Cardiac fibroblast (primary cell): ENCODE measurements around the gene PROSER1.
"Not testable (repeated sequence)": the region's sequence is repeated elsewhere in the genome, so short reads cannot be mapped to it uniquely, and the experiment has no call there.

Experiments
- DNase-seq, 2 donors: peaks; one replicate each; pipeline versions ENCODE4 v3.0.0 to v3.0.0-alpha.2; 2010; ENCODE audit warnings: low read depth in 2 of 2
- H3K4me3 ChIP-seq, 2 donors: replicated peaks in 1 of 2; 1 replicate in 1 of 2; 2 replicates in 1 of 2; pipeline ENCODE4 v1.5.1; 2011; ENCODE audit warnings: low read depth in 2 of 2, low read length in 2 of 2, mild to moderate bottlenecking in 2 of 2, moderate library complexity in 1 of 2
- TF ChIP-seq, protein P1 (sequence below): IDR thresholded peaks from one replicate; pipeline ENCODE4 v1.5.1; 2011; ENCODE audit warnings: low read depth, mild to moderate bottlenecking, low read length, inconsistent platforms

PROSER1 gene

DNA sequence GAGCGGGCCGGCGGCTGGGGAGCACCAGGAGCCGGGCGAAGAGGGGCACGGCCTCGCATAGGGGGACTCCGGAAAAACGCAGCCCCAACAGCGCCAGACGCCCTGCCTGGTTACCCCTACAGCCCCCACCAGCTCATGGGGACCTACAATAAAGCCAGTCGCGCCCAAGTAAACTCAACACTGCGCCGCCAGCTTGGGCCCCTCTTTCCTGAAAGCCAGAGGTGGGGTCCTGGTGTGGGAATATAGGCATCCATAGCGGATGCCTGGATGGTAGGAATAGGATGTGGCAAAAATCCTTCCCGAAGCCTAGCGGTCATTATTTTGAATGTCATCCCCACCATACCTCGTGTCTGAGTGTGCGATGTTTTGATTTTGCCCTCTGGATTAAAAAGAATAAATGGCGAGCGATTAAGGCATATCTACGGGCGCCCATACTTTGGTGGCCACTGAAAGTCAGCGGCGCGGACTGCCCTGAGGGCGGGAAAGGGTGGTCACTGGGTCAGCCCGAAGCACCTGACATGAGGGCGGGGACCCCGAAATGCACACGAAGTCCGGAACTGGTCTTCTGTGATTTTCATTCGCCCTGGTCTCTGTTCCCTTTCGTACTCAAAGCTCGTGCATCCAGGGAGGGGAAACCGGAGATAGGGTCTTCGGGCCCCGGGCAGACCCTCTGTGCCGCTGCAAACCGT lies at the start of gene PROSER1, which contains the start of gene NHLRC3:
PROSER1 (minus strand) TSS at position 210 of the 689 bp plus-strand sequence. CDS start 847 bp downstream, outside the sequence.
NHLRC3 (plus strand) TSS at position 577 of the 689 bp plus-strand sequence. CDS start 184 bp downstream, outside the sequence.
- peak; percentile 92 to 97 for DNase-seq
- H3K4me3 ChIP-seq = peak within 1 kb of the TSS; percentile 92
- TF ChIP-seq, protein P1, sequence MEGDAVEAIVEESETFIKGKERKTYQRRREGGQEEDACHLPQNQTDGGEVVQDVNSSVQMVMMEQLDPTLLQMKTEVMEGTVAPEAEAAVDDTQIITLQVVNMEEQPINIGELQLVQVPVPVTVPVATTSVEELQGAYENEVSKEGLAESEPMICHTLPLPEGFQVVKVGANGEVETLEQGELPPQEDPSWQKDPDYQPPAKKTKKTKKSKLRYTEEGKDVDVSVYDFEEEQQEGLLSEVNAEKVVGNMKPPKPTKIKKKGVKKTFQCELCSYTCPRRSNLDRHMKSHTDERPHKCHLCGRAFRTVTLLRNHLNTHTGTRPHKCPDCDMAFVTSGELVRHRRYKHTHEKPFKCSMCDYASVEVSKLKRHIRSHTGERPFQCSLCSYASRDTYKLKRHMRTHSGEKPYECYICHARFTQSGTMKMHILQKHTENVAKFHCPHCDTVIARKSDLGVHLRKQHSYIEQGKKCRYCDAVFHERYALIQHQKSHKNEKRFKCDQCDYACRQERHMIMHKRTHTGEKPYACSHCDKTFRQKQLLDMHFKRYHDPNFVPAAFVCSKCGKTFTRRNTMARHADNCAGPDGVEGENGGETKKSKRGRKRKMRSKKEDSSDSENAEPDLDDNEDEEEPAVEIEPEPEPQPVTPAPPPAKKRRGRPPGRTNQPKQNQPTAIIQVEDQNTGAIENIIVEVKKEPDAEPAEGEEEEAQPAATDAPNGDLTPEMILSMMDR = no peak

DNA sequence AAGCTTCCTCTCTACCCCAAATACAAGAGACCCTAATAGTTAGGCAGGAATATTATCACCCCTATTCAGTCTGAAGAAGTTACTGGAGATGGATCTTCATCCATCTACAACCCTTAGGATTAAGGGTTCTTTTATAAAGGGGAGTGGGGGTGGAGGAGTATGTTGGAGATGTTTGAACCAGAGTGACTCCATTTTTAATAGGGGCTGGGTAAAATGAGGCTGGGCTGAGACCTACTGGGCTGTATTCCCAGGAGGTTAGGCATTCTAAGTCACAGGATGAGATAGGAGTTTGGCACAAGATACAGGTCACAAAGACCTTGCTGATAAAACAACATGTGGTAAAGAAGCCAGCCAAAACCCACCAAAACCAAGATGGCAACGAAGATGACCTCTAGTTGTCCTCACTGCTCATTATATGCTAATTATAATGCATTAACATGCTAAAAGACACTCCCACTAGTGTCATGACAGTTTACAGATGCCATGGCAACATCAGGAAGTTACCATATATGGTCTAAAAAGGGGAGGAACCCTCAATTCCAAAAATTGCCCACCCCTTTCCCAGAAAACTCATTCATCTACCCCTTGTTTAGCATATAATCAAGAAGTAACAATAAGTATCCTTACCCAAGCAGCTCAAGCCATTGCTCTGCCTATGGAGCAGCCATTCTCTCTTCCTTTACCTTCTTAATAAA lies 48.5 kb upstream of the PROSER1 start:
- H3K4me3 ChIP-seq, DNase-seq: not testable (repeated sequence)

DNA sequence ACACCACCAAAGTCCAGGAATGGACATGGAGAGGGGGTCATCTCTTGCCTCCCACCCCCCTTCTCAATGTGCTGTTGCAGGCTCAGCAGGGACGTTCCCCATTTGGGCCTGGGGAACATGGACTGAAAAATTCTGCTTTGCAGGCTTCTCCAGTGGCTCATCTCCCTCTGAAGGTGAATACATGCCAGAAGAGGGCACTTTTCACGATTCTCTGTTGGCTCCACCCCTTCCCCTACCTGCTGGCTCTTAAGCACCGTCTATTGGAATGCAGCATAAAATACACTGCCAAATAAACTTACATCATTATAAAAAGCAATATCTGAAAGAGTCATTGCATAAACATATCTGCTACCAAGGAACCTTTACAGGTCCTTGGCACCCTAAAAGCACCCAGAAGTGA lies 36.1 kb upstream of the PROSER1 start:
- TF ChIP-seq, protein P1 = no peak
- H3K4me3 ChIP-seq = no peak overlapping the region
- DNase-seq = no peak

DNA sequence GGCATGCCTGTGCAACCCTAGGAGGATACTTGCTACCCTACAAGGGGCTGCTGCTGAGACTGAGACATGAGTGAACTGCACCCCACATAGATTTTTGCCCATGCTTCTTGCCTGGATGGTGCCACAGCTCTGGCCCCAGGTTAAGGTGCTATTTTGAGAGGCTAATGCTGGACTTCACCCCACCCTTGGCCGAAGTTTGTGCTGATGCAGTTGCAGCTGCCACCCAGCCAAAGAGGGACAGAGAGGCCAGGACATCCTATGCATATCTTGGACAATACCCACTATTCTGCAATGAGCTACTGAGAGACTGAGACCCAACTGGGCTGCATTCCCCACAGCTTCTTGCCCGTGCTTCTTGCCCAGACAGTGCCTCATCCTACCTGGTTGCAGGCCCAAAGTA lies 35.0 kb upstream of the PROSER1 start:
- no peak overlapping the region for H3K4me3 ChIP-seq
- TF ChIP-seq, protein P1 = no peak
- no peak for DNase-seq

DNA sequence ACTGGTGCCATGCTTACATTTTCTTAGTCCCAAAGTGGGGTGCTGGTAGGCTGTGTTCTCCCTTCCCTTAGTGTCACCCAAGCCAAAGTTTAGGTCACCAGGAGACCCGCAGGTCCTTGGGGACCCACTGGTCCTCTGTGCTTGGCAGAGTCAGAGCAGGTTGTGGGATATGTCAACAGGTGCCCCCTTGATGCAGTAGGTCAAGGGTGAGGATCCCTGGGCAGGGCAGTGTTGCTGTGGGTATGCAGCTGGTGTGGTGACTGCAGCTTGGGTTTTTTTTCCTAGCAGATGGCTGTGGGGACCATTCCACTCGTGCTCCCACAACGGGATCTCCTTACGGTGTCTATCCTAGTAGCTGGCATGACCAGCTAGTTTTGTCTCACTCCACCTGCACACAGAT lies 24.1 kb upstream of the PROSER1 start:
- TF ChIP-seq, protein P1 = no peak
- DNase-seq = no peak
- H3K4me3 ChIP-seq = no peak overlapping the region

DNA sequence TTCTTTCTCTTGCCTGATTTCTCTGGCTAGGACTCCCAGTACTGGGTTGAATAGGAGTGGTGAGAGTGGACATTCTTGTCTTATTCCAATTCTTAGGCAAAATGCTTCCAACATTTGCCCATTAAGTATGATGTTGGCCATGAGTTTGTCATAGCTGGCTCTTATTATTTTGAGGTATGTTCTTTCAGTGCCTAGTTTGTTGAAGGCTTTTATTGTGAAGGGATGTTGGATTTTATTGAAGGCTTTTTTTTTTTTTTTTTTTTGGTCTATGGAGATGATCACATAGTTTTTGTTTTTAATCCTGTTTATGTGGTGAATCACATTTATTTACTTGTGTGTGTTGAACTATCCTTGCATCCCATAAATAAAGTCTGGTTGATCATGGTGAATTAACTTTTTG lies 20.2 kb upstream of the PROSER1 start:
- TF ChIP-seq, protein P1 = no peak
- H3K4me3 ChIP-seq = no peak overlapping the region
- no peak for DNase-seq

DNA sequence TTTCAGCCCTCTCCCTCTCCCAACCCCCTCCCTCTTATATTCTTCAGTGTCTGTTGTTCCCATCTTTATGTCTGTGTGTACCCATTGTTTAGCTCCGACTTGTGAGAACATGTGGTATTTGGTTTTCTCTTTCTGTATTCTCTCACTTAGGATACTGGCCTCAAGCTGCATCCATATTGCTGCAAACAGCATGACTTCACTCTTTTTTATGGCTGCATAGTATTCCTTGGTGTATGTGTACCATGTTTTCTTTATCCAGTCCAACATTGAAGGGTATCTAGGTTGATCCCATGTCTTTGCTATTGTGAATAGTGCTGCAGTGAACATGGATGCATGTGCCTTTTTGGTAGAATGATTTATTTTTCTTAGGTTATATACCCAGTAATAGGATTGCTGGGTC lies 18.1 kb upstream of the PROSER1 start:
- TF ChIP-seq, protein P1 = no peak
- DNase-seq = no peak
- H3K4me3 ChIP-seq = no peak overlapping the region
